ENCODE results near the gene PAMR1.

DNA sequence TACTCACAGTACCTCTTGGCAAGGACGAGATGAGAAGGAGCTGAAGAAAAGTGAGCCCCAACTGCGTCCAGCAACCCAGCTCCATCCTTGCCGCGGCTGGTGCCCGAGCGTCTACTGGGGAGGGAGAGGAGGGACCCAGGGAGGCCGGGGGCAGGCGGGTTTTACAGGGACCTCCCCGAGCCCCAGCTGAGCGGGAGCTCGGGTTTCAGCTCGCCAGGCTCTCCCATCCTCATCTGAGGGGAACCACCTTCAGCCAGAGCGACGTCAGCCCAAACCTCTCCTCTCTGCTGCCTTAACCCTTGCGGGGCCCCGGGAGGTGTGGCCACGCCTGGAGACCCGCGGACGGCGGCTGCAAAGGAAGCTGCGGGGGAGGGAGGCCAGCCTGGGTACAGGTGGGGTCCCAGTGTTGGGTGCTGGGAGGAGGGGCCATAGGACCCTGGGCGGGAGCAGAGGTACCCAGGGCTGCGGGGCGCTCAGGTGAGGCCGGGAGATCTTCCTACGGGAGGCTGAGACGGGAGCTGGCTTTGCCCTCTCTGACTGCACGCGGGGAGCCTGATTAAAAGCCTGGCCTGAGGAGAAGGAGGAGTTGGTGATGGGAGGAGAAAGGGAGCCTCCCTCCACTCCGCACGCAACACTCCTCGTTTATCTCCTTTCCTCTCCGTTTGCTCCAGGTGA, at the start of gene PAMR1:
- TF ChIP-seq, protein P1, sequence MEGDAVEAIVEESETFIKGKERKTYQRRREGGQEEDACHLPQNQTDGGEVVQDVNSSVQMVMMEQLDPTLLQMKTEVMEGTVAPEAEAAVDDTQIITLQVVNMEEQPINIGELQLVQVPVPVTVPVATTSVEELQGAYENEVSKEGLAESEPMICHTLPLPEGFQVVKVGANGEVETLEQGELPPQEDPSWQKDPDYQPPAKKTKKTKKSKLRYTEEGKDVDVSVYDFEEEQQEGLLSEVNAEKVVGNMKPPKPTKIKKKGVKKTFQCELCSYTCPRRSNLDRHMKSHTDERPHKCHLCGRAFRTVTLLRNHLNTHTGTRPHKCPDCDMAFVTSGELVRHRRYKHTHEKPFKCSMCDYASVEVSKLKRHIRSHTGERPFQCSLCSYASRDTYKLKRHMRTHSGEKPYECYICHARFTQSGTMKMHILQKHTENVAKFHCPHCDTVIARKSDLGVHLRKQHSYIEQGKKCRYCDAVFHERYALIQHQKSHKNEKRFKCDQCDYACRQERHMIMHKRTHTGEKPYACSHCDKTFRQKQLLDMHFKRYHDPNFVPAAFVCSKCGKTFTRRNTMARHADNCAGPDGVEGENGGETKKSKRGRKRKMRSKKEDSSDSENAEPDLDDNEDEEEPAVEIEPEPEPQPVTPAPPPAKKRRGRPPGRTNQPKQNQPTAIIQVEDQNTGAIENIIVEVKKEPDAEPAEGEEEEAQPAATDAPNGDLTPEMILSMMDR (IDR thresholded peaks at IDR 0.05): no peak
- TF ChIP-seq POLR2A (IDR thresholded peaks at IDR 0.05): no peak
